WTC11 (cell line): ENCODE measurements around the gene CACNA1B. TPM values are rescaled to one million over a fixed set of nuclear protein-coding genes. Genes with fewer than 3 reads are reported as not detected.

ENCODE experiments used
- ATAC-seq: fragments of 200-7000 bp; cut with Tn5 transposase; 2 replicates; pipeline ENCODE4 v1.10.0; 2021; ENCODE audit warnings: mild to moderate bottlenecking, moderate library complexity
- CTCF ChIA-PET: fragments of 300-600 bp; sonication (Branson Sonifier 250); formaldehyde crosslinking; loops from one replicate; lab custom pipeline; 2021; ENCODE audit warnings: antibody characterized with exemption; lab: Charles Lee
- POLR2A ChIA-PET: fragments of 350-600 bp; sonication (Branson Sonifier 250); formaldehyde crosslinking; loops from one replicate; lab custom pipeline; 2021; ENCODE audit warnings: antibody characterized with exemption; lab: Charles Lee
- DNase-seq: peaks from one replicate; pipeline ENCODE4 v3.0.0; 2021; ENCODE audit warnings: low spot score
- H3K27ac Mint-ChIP-seq: 2 replicates; pipeline ENCODE4 v1.8.0; 2021; ENCODE audit warnings: mixed read lengths
- H3K27me3 Mint-ChIP-seq: 2 replicates; pipeline ENCODE4 v1.8.0; 2021; ENCODE audit warnings: low read depth, mild to moderate bottlenecking, moderate library complexity, mixed read lengths
- H3K36me3 Mint-ChIP-seq: 2 replicates; pipeline ENCODE4 v1.8.0; 2021; ENCODE audit warnings: mixed read lengths
- H3K4me1 Mint-ChIP-seq: 2 replicates; pipeline ENCODE4 v1.8.0; 2022; ENCODE audit warnings: mixed read lengths
- H3K4me3 Mint-ChIP-seq: 2 replicates; pipeline ENCODE4 v1.8.0; 2021; ENCODE audit warnings: mild to moderate bottlenecking, moderate library complexity, mixed read lengths
- H3K9me3 Mint-ChIP-seq: 2 replicates; pipeline ENCODE4 v1.8.0; 2021; ENCODE audit warnings: mixed read lengths
- ATF1 ChIP-seq: sonication (generic); formaldehyde crosslinking; IDR thresholded peaks from 2 replicates; pipeline ENCODE4 v1.8.1; 2023; ENCODE audit warnings: mild to moderate bottlenecking, moderate library complexity, missing genetic modification reagents
- CBFB ChIP-seq: sonication (generic); formaldehyde crosslinking; IDR thresholded peaks from 2 replicates; pipeline ENCODE4 v1.8.1; 2022; ENCODE audit warnings: mild to moderate bottlenecking, low read depth, missing genetic modification reagents
- ESRRA ChIP-seq: sonication (generic); formaldehyde crosslinking; IDR thresholded peaks from 2 replicates; pipeline ENCODE4 v1.8.1; 2022; ENCODE audit warnings: mild to moderate bottlenecking, missing genetic modification reagents, borderline replicate concordance
- ETV6 ChIP-seq: sonication (generic); formaldehyde crosslinking; IDR thresholded peaks from 2 replicates; pipeline ENCODE4 v1.8.1; 2022; ENCODE audit warnings: mild to moderate bottlenecking, missing genetic modification reagents
- NFYB ChIP-seq: sonication (generic); formaldehyde crosslinking; conservative IDR thresholded peaks from 2 replicates; pipeline ENCODE4 v1.8.0; 2022; ENCODE audit warnings: low read depth, missing genetic modification reagents
- NR1H2 ChIP-seq: sonication (generic); formaldehyde crosslinking; IDR thresholded peaks from 2 replicates; pipeline ENCODE4 v1.9.0; 2021; ENCODE audit warnings: mild to moderate bottlenecking, moderate library complexity, missing genetic modification reagents
- NR3C1 ChIP-seq: sonication (generic); formaldehyde crosslinking; conservative IDR thresholded peaks from 2 replicates; pipeline ENCODE4 v1.8.1; 2023; ENCODE audit warnings: low read depth, mild to moderate bottlenecking, missing genetic modification reagents
- SMAD4 ChIP-seq: sonication (generic); formaldehyde crosslinking; IDR thresholded peaks from 2 replicates; pipeline ENCODE4 v1.8.0; 2022; ENCODE audit warnings: mild to moderate bottlenecking, missing genetic modification reagents
- SOX15 ChIP-seq: fragments of 250-450 bp; sonication (Bioruptor Pico); IDR thresholded peaks from 2 replicates; pipeline ENCODE4 v1.9.0; 2021; ENCODE audit warnings: mild to moderate bottlenecking
- SP1 ChIP-seq: sonication (generic); formaldehyde crosslinking; conservative IDR thresholded peaks from 2 replicates; pipeline ENCODE4 v1.8.1; 2022; ENCODE audit warnings: missing genetic modification reagents
- TEAD4 ChIP-seq: sonication (generic); formaldehyde crosslinking; IDR thresholded peaks from 2 replicates; pipeline ENCODE4 v1.8.0; 2022; ENCODE audit warnings: mild to moderate bottlenecking, missing genetic modification reagents
- ZNF121 ChIP-seq: sonication (generic); formaldehyde crosslinking; IDR thresholded peaks from 2 replicates; pipeline ENCODE4 v1.8.0; 2023; ENCODE audit warnings: missing genetic modification reagents
- total RNA-seq: library from RNA; stranded (reverse); gene quantifications from 3 replicates; pipeline ENCODE4 v1.2.3, GENCODE V29; 2021
- TF ChIP-seq, protein P1 (sequence below): sonication (generic); formaldehyde crosslinking; IDR thresholded peaks from 2 replicates; pipeline ENCODE4 v1.8.1; 2023; ENCODE audit warnings: mild to moderate bottlenecking, missing genetic modification reagents
- TF ChIP-seq, protein P2 (sequence below): sonication (generic); formaldehyde crosslinking; IDR thresholded peaks from 2 replicates; pipeline ENCODE4 v1.8.1; 2022; ENCODE audit warnings: low read depth, missing genetic modification reagents, borderline replicate concordance
- TF ChIP-seq, protein P3 (sequence below): sonication (generic); formaldehyde crosslinking; conservative IDR thresholded peaks from 2 replicates; pipeline ENCODE4 v1.8.1; 2023; ENCODE audit warnings: mild to moderate bottlenecking, low read depth, missing genetic modification reagents, moderate library complexity
- TF ChIP-seq, protein P4 (sequence below): fragments of 250-450 bp; sonication (Bioruptor Pico); IDR thresholded peaks from 2 replicates; pipeline ENCODE4 v1.9.0; 2021; ENCODE audit warnings: moderate library complexity, mild to moderate bottlenecking, inconsistent platforms, borderline replicate concordance
- TF ChIP-seq, protein P5 (sequence below): sonication (generic); formaldehyde crosslinking; IDR thresholded peaks from 2 replicates; pipeline ENCODE4 v1.8.0; 2022; ENCODE audit warnings: mild to moderate bottlenecking, missing genetic modification reagents
- TF ChIP-seq, protein P6 (sequence below): sonication (generic); formaldehyde crosslinking; IDR thresholded peaks from 2 replicates; pipeline ENCODE4 v1.8.1; 2023; ENCODE audit warnings: mild to moderate bottlenecking, missing genetic modification reagents, moderate library complexity
- TF ChIP-seq, protein P7 (sequence below): sonication (generic); formaldehyde crosslinking; IDR thresholded peaks from 2 replicates; pipeline ENCODE4 v1.8.1; 2022; ENCODE audit warnings: low read depth, mild to moderate bottlenecking, moderate library complexity, missing genetic modification reagents, borderline replicate concordance
- TF ChIP-seq, protein P8 (sequence below): sonication (generic); formaldehyde crosslinking; IDR thresholded peaks from 2 replicates; pipeline ENCODE4 v1.8.1; 2023; ENCODE audit warnings: mild to moderate bottlenecking, moderate library complexity, missing genetic modification reagents

The CACNA1B gene
- total RNA-seq, 1 experiment from 2014 or later: 8.4 TPM

DNA sequence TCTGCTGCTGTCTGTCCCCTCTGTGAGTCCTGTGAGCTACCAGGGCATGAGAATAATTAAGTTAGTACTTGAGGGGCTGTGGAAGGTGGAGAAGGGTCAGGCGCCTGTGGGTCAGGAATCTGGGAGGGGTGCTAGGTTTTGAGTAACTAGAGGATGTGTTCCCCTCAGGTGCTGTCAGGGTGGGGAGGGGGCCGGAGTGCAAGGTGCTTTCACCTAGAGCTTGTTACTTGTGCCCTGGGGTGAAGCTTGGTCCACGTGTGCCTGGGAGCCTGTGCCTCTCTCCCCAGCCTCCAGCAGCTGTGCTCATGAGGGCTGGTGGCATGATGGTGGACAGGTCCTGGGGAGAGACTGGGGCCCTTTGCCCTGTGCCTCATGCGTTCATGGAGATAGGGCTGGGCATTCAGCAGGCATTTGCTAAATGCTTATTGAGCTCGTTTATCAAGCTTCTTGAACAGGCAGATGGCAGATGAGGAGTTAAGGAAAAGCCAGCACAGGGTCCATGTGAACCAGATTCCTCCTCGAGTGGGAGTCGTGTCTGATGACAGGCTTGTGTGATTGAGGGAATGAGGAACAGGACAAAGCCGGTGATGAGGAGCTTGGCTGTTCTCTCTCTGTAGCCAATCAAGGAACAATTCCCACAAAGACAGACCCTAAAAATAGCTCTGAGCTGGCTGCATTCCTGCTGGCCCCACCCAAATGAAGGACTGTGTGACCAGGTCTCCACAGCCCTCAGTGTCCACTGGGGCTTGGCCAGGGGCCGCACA lies 40.9 kb downstream of the CACNA1B start:
- DNase-seq (no peak), ATAC-seq (no peak)
- Mint-ChIP-seq H3K4me1 (no peaks in the 10 kb centered on the region), H3K36me3 (peaks cover 45% of the 10 kb centered on the region), H3K27ac (no peak overlapping the region), H3K27me3 (no peaks in the 10 kb centered on the region), H3K9me3 (peaks cover 8% of the 10 kb centered on the region; the same call in 1 of the 2 replicates), H3K4me3 (no peak overlapping the region)
- ChIA-PET POLR2A (no interaction called here), CTCF (no interaction called here)
- TF ChIP-seq, protein P1, sequence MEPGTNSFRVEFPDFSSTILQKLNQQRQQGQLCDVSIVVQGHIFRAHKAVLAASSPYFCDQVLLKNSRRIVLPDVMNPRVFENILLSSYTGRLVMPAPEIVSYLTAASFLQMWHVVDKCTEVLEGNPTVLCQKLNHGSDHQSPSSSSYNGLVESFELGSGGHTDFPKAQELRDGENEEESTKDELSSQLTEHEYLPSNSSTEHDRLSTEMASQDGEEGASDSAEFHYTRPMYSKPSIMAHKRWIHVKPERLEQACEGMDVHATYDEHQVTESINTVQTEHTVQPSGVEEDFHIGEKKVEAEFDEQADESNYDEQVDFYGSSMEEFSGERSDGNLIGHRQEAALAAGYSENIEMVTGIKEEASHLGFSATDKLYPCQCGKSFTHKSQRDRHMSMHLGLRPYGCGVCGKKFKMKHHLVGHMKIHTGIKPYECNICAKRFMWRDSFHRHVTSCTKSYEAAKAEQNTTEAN (CRISPR knock-in tag): no peak
- TF ChIP-seq NR1H2: no peak
- TF ChIP-seq, protein P2, sequence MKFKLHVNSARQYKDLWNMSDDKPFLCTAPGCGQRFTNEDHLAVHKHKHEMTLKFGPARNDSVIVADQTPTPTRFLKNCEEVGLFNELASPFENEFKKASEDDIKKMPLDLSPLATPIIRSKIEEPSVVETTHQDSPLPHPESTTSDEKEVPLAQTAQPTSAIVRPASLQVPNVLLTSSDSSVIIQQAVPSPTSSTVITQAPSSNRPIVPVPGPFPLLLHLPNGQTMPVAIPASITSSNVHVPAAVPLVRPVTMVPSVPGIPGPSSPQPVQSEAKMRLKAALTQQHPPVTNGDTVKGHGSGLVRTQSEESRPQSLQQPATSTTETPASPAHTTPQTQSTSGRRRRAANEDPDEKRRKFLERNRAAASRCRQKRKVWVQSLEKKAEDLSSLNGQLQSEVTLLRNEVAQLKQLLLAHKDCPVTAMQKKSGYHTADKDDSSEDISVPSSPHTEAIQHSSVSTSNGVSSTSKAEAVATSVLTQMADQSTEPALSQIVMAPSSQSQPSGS (CRISPR knock-in tag): no peak
- TF ChIP-seq SOX15 (CRISPR knock-in tag): no peak
- TF ChIP-seq, protein P3, sequence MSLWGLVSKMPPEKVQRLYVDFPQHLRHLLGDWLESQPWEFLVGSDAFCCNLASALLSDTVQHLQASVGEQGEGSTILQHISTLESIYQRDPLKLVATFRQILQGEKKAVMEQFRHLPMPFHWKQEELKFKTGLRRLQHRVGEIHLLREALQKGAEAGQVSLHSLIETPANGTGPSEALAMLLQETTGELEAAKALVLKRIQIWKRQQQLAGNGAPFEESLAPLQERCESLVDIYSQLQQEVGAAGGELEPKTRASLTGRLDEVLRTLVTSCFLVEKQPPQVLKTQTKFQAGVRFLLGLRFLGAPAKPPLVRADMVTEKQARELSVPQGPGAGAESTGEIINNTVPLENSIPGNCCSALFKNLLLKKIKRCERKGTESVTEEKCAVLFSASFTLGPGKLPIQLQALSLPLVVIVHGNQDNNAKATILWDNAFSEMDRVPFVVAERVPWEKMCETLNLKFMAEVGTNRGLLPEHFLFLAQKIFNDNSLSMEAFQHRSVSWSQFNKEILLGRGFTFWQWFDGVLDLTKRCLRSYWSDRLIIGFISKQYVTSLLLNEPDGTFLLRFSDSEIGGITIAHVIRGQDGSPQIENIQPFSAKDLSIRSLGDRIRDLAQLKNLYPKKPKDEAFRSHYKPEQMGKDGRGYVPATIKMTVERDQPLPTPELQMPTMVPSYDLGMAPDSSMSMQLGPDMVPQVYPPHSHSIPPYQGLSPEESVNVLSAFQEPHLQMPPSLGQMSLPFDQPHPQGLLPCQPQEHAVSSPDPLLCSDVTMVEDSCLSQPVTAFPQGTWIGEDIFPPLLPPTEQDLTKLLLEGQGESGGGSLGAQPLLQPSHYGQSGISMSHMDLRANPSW (CRISPR knock-in tag): no peak
- TF ChIP-seq, protein P4, sequence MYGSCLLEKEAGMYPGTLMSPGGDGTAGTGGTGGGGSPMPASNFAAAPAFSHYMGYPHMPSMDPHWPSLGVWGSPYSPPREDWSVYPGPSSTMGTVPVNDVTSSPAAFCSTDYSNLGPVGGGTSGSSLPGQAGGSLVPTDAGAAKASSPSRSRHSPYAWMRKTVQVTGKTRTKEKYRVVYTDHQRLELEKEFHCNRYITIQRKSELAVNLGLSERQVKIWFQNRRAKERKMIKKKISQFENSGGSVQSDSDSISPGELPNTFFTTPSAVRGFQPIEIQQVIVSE (CRISPR knock-in tag): no peak
- no peak for TF ChIP-seq ATF1 (CRISPR knock-in tag)
- no peak for TF ChIP-seq TEAD4 (CRISPR knock-in tag)
- TF ChIP-seq CBFB (CRISPR knock-in tag): no peak
- no peak for TF ChIP-seq NFYB (CRISPR knock-in tag)
- no peak for TF ChIP-seq ZNF121 (CRISPR knock-in tag)
- TF ChIP-seq, protein P5, sequence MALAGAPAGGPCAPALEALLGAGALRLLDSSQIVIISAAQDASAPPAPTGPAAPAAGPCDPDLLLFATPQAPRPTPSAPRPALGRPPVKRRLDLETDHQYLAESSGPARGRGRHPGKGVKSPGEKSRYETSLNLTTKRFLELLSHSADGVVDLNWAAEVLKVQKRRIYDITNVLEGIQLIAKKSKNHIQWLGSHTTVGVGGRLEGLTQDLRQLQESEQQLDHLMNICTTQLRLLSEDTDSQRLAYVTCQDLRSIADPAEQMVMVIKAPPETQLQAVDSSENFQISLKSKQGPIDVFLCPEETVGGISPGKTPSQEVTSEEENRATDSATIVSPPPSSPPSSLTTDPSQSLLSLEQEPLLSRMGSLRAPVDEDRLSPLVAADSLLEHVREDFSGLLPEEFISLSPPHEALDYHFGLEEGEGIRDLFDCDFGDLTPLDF (CRISPR knock-in tag): no peak
- no peak for TF ChIP-seq NR3C1 (CRISPR knock-in tag)
- TF ChIP-seq SP1 (CRISPR knock-in tag): no peak
- TF ChIP-seq ESRRA (CRISPR knock-in tag): no peak
- TF ChIP-seq ETV6 (CRISPR knock-in tag): no peak
- TF ChIP-seq, protein P6, sequence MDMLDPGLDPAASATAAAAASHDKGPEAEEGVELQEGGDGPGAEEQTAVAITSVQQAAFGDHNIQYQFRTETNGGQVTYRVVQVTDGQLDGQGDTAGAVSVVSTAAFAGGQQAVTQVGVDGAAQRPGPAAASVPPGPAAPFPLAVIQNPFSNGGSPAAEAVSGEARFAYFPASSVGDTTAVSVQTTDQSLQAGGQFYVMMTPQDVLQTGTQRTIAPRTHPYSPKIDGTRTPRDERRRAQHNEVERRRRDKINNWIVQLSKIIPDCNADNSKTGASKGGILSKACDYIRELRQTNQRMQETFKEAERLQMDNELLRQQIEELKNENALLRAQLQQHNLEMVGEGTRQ (CRISPR knock-in tag): no peak
- TF ChIP-seq, protein P7, sequence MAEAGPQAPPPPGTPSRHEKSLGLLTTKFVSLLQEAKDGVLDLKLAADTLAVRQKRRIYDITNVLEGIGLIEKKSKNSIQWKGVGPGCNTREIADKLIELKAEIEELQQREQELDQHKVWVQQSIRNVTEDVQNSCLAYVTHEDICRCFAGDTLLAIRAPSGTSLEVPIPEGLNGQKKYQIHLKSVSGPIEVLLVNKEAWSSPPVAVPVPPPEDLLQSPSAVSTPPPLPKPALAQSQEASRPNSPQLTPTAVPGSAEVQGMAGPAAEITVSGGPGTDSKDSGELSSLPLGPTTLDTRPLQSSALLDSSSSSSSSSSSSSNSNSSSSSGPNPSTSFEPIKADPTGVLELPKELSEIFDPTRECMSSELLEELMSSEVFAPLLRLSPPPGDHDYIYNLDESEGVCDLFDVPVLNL (CRISPR knock-in tag): no peak
- TF ChIP-seq SMAD4 (CRISPR knock-in tag): no peak
- TF ChIP-seq, protein P8, sequence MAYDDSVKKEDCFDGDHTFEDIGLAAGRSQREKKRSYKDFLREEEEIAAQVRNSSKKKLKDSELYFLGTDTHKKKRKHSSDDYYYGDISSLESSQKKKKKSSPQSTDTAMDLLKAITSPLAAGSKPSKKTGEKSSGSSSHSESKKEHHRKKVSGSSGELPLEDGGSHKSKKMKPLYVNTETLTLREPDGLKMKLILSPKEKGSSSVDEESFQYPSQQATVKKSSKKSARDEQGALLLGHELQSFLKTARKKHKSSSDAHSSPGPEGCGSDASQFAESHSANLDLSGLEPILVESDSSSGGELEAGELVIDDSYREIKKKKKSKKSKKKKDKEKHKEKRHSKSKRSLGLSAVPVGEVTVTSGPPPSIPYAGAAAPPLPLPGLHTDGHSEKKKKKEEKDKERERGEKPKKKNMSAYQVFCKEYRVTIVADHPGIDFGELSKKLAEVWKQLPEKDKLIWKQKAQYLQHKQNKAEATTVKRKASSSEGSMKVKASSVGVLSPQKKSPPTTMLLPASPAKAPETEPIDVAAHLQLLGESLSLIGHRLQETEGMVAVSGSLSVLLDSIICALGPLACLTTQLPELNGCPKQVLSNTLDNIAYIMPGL (CRISPR knock-in tag): no peak
